Lower leg skin (tissue), 3 donors: ENCODE measurements around the gene DGKB.

ENCODE experiments used
- CTCF ChIP-seq, 3 donors: fragments of 450-650 bp; IDR thresholded peaks; one replicate each; pipeline ENCODE4 v1.5.1; 2016; ENCODE audit warnings: antibody characterized with exemption in 3 of 3, mild to moderate bottlenecking in 3 of 3, moderate library complexity in 2 of 3
- POLR2A ChIP-seq, 2 donors: fragments of 450-650 bp; IDR thresholded peaks; one replicate each; pipeline ENCODE4 v1.6.1; 2016 to 2017; ENCODE audit warnings: antibody characterized with exemption in 2 of 2, mild to moderate bottlenecking in 1 of 2, moderate library complexity in 1 of 2

- TF ChIP-seq CTCF (IDR thresholded peaks at IDR 0.05) (no peak), POLR2A (IDR thresholded peaks at IDR 0.05) (no peak)
Observed at GRCh38 chr7:14235056-14235455, 667.5 kb downstream of the DGKB start.
